Measurements from ENCODE around the gene RET.

RET gene

DNA sequence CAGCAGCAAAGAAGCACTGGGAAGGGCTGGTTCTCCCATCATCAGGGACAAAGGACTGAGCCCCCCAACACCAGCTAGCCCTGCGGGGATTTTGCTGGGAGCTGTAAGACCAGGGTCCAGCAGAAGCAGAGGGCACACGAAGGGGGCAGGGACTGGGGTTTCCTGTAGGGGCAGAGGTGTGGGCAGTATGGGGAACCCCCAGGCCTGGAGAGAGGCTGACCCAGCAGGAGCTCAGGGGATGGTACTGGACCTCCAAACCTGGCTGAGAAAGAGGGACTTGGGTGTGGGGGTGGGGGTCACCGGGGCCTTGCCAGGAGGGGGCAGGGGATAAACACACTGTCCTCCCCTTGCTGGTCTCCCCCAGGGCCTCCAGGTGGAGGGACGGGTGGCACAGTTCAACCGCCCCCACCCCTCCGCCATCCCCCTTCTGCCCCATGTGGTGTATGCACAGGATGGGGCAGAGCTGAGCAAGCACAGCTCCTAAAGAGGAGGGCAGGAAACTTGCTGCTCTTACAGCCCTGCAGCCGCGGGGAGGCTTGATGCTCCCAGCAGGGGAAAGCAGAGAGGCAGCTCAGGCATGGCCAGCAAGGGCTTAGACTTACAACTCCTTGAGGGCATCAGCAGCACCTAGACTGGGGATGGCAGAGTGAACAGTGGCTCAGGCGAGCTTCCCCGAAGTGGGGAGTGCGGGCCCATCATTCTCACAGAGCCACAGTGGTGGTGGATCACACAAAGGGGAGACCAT is 12.4 kb upstream of the RET start:
- DNase-seq, result no peak

DNA sequence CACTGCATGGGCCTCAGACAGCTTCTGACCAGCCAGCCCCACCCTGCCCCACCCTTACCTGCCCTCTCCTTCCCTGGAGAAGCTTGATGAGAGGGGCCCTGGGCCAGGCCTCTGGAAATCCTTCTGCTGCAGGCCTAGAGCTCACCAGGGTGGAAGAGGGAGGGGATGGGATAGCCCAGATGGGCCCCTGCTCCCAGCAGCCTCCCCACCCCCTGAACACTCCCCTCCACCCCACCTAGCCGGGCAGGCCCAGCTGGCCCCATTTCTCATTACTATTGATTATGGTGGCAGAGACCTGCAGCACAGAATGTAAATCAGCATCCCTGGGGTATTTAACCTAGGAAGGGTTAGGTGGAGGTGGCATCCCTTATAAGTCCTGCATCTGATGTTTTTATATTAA is 11.6 kb upstream of the RET start:
- DNase-seq, result no peak

DNA sequence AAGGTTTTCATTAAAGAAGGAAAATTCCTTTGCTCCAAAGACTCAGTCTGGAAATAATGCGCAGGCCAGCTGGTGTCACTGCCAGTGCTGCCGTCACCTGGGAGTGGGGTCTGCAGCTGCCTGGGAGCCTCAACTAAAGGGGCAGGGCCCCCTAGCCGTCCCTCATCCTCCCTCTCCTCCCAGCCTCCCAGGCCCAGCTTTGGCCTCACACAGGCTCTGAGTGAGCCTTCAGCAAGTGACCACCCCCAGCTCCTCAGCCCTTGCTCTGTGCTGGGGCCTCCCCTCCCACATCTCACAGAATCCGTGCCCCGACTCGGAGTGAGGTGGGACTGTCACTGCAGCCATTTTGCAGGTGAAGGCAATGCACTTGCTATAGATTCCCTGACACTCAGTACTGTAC is 11.1 kb upstream of the RET start:
- DNase-seq, result no peak

DNA sequence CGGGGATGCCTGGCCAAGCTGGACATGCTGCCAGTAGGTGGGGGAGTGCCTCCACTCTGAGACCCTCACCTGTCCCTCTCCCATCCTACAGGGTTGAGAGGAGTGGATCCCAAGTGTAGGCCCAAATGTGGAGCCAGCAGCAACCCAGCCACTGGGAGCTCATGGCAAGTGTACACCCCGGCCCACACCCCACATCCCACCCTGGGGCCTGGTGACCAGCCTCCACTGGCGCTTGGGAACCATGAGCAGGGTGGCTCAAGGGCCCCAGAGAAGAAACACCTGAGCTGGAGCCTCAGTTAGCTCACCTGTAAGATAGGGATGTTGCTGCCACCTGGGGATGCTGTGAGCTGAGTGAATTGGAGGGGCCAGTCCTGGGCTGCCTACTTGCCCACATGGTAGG is 10.4 kb upstream of the RET start:
- DNase-seq, result no peak

DNA sequence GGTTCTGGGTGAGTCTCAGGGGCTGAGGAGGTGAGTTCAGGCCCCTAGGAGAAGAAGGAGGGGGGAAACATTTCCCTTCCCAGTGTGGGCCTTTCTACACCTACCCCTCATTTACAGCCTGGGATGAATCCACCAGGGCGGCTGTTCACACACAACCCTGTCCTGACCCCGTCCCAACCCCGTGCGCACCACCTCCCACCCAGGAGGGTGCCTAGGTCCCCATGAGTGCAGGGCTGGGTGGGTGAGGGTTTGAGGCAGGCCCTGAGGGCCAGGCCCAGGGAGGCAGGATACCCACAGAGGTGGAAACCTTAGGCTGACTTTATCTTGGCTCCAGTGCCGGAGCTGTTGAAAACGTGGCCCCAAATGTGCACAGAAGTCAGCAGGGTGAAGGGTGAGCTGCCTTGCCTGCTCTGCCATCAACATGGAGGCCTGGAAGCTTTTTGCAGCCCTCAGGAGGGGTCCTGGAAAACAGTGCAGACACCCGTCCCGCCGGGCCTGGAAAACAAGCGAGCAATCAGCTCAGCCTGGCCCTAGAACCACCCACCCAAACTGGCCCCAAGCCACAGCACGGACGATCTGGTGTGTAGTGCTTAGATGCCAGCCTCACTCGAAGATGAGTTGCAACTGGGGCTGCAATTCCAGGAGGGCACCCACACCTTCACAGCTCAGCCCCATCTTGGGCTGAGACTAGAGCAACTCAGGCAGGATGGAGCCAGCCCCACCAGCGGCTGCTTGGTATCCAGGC is 9.3 kb upstream of the RET start:
- no peak for DNase-seq

DNA sequence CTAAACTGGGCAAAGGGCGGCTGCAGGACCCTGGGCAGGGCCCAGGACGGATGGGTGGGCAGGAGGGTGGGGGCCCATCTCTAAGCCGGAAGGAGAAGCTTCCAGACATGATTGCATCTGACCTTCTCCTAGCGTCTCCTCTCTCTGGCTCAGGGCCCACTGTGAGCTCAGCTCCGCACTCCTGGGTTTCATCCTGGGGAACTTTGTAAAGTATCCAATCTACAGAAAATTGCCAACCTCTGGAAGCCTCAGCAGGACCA is 8.8 kb upstream of the RET start:
- DNase-seq, result no peak

DNA sequence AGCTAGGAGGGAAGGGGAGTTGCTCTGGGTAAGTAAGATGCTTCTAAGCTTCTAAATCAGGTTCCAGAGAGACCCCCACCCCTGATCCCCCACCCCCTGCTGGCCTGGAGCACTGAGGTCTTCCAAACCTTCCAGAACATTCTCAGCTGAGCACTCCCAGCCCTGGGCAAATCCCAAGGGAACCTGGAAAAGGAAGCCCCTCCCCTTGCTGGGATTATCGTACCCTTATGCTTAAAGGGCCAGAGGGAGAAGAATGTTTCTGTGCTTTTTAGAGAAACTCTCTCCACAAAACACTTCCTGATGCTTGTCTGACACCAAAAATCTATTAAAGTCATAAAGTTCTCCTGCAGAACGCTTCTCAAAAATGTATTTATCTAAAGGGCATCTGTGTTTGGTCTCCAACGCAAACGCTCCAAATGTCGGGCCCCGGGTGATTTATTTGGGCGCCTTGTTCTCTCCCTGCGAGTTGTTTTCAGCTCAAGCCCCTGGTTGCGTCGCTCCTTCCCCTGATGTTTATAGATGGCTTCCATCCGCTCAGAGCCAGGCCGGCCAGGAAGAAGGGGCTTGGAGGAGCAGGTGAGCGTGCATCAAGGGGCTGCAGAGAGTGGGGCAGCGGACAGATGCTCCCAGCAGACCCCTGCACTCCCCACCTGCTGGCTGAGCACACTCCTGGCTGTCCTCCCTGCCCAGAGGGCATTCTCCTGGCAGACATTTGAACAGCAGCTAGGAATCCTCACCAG is 8.2 kb upstream of the RET start:
- no peak for DNase-seq

DNA sequence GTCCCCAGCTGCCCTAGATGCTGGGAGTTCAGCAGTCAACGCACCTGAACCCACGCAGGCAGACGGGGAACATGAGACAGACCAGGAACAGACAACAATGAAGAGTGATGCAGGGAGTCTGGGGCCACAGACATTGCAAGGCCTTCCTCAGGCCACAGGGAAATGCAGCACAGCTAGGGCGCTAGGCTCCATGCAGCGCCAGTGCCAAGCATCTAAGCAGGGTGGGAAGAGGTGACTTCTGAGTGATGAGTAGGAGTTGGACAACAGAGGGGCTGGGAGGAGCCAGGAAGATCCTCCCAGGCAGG is 7.7 kb upstream of the RET start:
- DNase-seq, result no peak

DNA sequence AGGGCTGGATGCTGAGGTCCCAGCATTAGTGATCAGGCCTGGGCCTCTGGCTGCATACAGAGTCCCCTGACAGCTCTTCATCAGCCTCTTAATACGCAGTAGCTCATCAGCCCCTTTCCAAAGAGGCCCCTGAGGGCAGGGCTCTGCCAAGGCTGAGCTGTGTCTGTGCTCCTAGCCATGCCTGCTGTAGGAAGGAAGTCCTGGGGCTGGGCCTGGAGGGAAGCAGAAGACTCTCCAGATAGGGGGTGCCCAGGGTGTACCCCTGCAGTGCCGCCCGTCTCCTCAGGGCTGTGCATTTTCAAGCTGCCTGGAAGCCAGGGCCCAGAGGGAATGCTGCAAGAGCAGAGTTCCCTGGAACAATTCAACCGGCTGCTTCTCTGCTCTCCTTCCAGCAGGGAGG is 7.3 kb upstream of the RET start:
- no peak for DNase-seq

DNA sequence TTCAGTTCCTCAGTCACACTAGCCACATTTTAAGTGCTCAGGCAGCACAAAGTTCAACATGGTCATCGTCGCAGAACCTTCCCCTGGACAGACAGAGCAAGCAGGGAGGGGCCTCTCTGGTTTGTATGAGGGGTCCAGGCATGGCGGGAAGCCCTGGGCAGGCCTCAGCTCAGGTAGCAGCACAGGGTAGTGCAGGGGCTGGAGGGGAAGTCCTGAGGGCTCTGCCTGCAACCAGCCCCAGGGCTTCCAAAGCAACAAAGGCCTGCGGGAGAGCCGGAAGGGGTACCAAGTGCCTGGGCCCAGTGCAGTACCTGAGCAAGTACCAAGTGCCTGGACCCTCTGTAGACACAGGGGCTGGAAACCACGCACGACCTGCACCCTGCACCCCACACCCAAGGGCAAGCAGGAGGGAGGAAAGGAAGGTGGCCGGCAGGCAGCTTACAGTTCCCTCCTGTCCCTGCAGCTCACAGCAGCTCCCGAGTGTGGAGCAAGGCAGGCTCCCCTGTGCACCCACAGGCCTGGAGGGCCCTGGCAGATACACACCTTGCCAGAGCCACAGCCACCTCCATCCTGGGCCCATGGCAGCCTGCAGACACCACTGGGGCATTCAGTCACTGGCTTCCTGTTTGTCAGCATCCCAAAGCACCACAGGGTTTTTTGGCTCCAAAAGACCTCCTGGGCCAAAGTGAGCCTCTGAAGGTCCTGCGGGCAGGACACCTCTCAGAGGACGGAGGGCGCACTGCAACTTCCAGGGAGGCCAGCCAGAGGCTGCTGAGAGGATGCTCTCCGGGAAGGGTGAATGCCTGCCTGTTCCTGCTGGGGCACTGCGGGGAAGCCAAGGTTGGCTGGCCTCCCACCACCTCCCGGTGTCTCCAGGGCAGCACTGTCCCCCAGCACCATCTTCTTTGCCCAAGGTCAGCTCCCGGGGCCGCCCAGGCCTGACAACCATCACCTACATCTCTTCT is 6.5 kb upstream of the RET start:
- DNase-seq, result no peak

DNA sequence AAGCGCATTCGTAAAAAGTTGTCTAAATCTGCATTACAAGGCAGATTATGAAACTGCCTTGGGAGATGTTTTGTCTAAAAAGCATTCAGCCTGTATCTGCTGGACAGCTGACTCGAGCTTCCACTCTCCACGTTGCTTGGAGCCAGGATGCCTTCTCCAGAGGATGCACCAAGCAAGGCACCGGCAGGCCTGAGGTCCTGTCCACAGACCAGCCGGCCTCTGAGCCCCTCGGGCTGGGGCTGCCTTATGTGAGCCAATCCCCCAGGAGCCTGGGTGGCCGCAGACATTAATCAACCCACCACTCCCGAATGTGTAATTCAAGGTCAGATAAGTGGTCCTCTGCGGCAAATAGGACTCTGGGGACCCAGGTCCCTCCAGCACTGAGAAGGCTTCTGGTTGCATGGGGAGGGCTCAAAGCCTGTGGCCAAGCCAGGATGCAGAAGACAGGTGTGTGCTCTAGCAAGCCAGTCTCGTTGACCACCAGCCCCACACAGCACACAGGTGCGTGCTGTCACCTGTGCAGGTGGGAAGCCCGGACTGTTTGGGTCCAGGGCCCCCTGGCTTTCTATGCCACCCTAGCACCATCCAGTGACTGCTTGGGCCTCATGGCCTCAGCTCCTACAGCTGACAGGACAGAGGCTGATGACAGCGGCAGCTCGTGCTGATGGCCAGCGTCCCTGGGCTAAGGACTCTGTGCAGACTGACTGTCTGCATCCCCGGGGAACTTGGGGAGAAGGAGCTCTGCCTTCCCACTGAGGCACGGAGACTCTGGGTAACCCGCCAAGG is 4.8 kb upstream of the RET start:
- DNase-seq, result no peak

DNA sequence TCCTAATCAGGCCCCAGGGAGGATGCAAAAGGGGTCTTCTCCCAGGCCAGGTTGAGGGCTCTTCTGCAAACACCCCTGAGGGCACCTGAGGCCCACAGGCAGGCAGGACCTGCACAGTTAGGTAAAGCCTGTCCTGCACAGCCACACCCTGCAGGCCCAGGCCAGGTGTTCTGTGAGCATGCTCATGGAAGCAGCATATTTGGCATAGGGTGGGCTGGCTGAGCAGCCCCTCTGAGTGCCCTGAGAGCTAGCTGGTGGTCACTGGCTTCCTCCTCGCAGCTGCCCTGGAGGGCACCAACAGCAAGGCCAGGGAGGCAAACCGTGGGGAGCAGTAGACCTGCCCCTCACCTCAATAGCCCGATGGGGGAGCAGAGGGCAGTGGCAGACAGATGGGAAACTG is 3.7 kb upstream of the RET start:
- no peak for DNase-seq

DNA sequence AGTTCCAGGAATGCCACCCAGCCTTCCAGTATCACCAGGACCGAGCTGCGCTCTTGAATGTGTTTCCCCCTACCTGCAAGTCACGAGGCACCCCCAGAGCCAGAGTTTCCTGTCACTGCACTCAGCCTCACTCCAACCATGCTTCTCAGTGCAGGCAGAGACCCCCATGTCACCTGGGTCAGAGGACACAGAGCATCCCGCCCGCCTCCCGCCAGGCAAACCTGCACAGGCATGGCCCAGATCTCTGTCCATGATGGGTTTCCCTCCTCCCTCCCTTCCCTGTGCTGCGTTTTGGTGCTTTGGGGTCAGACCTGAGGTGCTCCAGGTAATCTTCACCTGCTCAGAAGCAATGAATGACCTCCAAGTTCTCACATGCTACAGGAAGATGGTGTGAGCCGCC is 3.1 kb upstream of the RET start:
- no peak for DNase-seq

DNA sequence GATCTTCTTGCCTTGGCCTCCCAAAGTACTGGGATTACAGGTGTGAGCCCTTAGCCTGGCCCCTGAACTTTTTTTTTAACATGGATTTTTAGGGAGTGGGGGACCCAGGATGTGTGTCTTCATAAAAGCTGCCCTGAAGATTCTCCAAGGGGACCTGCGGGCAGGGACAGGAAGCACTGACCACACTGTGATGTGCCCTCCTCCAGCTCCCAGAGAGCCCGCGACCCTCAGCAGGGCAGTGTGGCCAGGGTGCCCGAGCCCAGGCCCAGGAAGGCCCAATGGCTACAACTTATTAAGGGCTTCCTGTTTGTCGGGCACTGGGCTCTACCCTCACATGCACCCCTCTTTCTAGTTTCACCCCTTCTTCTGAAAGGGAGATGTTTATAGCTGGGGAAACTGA is 2.5 kb upstream of the RET start:
- no peak for DNase-seq

DNA sequence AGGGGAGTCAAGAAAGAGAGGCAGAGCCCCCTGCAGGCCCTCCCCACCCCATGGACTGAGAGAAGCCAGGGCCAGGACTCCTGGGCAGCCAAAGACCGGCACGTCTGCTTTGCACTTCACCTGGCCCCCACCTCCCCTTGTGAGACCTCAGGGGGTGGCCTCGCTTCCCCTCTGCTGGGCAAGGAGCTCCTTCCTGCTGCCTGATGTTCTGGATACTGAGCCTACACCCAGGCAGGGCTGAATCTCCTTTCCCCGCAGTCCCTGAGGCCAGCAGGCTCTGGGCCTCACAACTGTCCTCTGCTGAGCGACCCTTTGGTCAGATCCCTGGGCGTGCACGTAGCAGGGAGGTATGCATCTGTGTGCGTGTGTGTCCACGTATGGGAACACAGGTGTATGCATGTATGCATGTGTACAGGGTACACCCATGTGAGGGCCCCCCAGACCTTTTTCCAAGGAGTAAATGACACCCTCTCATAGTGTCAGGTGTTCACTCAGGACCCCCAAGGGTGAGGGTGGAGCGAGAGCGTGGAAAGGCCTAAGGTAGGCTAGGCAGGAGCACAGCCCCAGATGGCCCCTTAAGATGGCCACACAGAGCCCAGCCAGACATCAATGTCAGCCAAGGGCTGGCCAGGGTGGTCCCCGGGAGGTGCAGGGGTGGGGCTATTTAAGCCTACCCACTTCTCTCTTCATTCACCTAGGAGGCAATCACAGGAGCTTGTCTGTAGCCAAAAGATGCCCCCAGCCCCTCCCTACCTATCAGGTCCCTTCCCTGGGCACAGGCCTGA is 1.9 kb upstream of the RET start:
- no peak for DNase-seq

DNA sequence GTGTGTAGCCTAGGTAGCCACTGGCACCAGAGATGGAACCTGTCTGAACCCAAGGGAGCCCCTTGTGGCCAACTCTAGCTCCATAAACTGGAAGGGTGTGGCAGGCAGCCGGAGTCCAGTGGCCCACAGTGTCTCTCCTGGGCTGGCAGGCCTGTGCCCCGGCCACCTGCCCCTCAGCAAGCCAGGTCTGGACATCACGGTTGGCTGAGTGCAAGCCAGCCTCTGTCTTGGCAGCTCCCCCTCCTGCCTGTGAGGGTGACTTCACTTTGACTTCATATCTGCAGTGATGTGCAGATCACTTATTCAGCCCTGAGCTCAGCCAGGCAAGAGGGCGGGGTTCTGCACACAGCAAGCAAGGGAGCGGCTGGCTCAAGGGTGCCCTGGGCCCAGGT is 1.3 kb upstream of the RET start:
- DNase-seq, result no peak

DNA sequence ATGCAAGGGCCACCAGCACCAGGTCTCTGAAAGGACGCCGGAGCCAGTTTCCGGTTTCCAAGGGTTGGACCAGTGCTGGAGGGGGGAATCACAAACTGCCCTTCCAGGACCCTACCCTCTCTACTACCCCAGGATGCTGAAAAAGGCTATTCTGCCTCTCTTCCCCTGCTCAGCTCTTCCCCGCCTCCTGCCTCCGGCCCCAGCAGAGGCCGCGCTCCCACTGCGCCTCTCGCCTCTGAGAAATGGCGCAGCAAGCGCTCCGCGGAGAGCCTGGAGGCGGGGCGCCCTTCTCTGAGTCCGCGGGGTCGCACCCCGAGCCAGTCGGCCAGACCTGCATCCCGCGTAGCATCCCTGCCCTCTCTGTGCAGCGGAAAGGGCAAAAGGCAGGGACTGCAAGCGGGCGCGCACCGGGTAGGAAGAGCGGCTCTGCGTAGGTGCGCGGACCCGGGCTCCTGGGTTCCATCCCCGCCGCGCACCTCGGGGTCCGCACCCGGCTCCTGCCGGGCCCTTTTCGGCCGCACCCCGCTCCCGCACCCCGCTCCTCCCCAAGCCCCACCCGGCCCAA is 476 bp upstream of the RET start:
- no peak for DNase-seq

DNA sequence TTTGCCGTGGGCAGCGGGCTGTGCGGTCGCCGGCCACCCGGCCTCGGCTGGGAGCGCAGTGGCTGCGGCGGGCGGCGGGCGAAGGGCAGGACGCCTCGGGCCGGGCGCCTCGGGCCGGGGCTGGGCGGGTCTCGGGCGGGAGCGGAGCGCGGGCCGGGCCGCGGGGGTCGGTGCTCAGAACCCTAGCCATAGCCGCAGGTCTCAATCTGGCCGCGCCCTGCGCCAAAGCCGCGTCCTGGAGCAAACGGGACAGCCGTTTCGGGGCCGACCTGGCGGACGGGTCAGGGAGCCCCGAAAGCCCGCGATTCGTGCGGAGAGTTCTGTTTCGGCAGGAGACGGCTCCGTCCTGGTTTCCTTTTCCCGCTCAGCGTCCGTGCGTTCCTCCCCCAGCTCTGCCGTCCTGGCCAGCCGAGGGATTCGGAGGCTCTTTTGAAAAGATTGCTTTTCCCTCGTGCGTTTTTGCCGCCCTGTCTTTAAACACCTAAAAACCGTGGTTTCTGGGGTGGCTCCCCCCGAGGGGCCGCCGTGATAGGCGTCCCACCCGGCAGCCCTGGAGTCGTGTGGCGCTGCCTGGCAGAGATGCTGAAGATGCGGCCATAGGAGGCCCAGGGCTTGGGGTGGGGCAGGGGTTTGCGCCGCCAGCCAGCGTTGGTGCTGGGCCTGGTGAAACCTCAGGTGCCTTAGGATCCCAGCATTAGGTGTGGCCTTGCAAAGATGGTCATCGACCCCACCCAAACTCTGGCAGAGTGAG is 727 bp downstream of the RET start:
- no peak for DNase-seq

DNA sequence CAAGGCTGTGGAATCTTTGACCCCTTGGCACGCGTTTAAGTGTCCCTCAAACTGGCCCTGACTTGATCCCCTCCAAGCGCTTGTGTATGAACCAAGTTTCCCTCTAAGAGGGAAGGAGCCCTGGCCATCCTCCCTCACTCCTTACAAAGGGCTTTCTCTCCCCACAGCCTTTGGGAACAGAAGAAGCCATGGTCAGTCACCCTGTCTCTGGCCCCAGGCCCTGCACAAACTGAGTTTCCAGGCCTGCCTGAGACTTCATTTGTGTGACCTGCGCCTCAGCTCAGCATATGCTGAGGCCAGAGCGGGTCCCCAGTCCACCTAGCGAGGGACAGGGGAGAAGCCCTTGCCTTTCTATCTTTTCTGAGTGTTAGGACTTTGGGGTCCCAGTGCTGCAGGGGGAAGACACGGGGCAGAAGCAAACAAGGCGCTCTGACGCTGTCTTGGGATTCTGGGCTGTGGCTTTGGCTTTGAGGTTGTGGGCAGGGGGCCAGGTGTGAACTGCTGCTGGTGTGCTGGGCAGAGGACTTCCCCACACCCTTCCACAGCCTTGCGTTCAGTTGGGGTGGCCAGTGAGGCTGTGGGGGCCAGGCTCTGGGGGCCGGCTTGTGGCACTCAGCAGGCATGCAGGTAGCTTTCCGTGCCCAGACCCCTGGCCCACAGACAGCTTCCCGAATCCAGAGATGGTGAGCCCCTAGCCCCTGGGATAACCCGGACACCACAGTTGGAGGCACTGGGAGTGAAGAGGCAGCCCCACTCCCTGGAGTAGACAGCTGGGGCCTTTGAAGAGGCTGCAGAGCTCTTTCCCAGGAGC is 1.5 kb downstream of the RET start:
- no peak for DNase-seq

DNA sequence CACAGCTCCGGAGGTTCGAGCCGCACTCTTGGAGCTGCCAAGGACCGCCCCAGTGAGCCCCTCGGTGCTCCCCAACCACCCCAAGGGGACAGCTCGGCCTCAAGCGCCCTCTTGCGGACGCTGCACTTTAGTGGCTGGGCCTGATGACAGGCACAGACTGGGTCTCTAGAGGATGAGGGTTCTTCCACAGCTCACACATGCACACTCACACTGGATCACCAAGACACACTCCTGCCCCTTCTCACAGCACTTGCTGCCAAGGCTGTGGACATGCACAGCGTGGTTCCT is 2.1 kb downstream of the RET start:
- no peak for DNase-seq
